Measurements from ENCODE around the gene PAGE2B.
"Not testable (repeated sequence)": the region's sequence is repeated elsewhere in the genome, so short reads cannot be mapped to it uniquely, and the experiment has no call there.

PAGE2B gene

DNA sequence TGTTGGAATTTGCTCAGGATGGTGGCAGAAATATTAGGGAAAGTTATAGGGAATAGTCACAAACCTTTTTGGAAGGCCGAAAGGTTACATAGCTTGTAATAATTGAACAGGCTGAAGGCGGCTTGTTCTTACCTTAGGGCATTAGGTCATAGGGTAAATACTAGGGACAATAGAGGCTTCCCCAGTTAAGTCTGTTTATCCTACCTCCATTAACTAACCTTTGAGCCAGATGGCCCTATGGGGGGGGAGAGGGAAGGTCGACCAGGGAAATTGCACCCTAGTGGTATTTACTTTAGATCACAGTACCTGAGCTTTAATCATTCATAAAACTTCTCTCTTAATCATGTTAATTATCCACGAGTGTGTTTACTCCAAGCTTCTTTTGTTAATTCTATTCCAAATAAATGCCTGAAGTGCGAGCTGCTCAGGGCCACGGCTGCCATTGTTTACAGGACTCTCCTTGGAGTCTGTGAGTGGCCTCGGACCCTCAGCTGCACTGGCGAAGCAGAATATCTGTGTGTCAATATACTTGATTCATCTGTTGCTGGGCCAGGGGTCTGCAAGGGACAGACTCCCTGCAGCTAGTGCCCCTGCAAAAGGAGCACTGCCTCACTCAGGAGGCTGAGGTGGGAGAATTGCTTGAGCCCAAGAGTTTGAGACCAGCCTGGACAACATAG lies 36.9 kb downstream of the PAGE2B start:
- no peak for DNase-seq

DNA sequence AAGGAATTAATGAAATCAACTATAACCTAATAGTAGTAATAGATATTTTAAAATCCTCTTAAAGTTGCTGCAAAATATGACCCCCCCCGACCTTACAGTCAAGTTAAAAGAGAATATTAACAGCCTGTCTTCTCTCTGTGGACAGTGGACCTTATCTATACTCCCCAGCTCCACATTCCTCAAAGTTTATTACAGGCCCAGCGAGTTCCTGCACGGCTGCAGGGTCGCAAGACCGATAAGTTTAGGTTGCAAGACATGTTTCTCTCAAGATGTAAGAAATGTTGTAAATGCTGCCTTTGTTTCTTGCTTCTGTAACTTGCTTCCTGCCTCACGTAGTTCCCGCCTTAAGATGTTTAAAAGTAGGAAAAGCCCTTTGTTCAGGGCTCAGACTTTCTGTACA lies 41.8 kb downstream of the PAGE2B start:
- DNase-seq = not testable (repeated sequence)

DNA sequence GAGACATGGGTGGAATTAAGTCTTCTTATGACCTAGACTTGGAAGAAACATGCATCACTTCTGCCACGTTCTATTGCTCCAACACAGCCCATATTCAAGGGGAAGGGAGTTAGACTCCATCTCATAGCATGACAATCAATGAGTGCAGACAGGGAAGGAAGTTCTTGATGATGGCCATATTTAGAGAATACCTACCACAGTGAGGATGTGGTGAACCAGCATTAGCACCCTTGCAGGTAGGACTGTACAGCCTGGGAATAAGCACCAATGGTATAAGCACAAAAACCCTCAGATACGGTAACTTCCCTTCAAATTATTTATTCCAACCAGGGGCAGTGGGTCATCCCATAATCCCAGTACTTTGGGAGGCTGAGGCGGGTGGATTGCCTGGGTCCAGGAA lies 43.7 kb downstream of the PAGE2B start:
- no peak for DNase-seq

DNA sequence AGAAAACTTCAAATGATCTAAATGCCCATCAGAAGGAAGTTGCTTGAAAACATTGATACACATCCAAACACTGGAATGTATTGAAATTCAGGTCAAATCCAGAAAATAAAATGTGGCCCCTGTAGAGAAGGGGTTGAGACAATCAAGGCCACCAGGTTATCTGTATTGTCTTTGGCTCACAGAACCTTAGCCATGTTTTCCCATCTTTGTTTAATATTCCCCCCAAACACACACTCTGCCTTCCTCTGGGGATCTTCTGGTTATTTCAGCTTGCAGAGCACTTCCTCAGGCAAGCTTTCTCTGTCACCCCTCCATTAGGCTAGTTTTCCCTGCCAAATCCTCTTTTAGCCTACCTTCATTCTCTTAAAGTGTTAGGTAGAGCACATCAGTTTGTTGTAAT lies 44.4 kb downstream of the PAGE2B start:
- DNase-seq = no peak

DNA sequence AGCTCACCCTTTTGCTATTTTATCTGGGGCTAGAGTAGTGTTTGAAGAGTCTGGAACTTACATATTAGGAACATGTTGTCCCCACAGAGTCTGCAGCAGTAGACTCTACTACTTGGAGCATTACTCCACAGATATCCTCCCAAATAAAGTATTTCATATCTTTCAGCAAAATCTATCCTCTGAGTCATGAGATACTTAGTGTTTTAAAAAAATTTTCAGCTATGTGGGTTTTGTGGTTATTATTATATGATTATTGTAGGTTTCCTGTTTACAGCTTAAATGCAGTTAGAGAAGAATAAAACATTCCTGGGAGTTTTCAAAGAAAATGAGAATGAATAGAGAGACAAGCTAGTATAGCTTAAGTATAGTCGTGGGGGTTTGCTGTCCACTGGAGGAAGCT lies 44.9 kb downstream of the PAGE2B start:
- no peak for DNase-seq

DNA sequence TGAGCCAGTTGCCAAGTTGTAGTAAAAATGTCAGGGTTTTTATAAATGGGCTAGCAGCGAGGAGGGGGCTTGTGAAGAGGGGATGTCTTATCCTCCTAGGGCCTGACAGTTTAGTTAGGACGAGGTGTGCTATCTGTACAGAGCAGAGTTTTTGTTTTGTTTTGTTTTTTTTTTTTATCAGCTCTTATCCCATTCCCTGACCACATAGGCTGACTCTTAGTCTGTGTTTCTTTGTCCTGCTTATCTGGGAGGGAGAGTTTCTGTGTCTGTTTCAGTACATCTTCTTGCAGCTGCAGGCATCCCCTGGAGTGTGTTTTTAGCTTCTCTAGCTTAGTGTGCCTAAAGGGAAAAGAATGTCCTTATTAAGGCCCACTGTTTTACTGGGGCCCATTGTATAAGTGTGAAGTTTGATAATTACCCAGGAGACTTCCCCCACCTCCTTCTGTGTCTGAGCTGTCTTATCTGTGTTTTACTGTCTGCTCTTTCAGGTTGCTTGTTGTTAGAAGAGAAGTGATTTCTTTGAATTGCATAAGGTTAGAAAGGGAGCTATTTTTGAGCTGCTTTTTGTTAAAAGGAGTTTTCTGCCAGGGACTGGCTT lies 46.0 kb downstream of the PAGE2B start:
- DNase-seq = no peak

DNA sequence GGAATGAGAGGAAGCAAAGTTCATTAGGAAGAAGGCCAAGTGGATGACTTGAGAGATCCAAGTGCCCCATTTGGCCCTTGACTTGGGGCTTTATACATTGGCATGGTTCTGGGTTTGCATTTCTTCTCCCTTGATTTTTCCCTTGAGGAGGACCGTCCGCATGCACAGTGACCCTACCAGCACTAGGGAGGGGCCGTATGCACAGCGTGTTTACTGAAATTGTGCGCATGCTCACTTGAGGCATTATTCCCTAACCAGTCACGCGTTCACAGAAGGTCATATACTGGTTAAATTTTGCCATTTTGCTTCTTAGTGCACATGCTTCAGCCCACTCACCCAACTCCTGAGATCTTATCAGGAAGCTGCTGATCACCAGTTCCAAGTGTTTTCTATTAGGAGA lies 49.1 kb downstream of the PAGE2B start:
- no peak for DNase-seq

DNA sequence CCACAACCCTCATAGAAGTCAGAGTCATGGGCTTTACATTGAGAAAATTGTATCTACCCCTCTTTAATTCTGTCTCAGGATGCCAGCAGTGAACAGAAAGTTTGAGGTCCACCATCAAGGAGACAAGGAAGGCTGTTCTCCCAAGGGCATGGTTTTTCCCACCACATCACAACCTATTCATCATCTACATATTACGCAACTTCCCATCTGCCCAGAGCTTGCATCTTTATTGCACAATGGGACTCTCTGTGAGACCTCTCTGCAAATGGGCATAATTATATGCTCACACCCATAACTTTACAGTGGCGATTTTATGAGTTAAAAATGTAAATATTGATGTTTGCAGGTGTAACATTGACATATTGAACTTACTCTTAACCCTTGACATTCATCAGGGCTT lies 52.9 kb downstream of the PAGE2B start:
- no peak for DNase-seq

Data from bone marrow (tissue), 2 donors.